A549 (cell line): Measurements from ENCODE around the gene CNOT10. TPM values are rescaled to one million over a fixed set of nuclear protein-coding genes. Genes with fewer than 3 reads are reported as not detected.
A peak's percentile ranks its signal among the peaks of the same experiment; 100 is the strongest.

Experiments used
- ATAC-seq, 2 experiments: fragments of 200-7000 bp in 1 of 2; fragments of >200 bp in 1 of 2; cut with Nextera tagmentation in 1 of 2; cut with Tn5 transposase in 1 of 2; 3 replicates each; pipeline versions ENCODE4 v1.8.0 to v1.9.1; 2018 to 2020; ENCODE audit warnings: mild to moderate bottlenecking in 1 of 2, moderate library complexity in 1 of 2
- CTCF ChIA-PET: fragments of 300-600 bp; sonication (Branson Sonifier 250); formaldehyde crosslinking; extraction: SDS; loops from one replicate; lab custom pipeline; 2021; ENCODE audit warnings: antibody characterized with exemption, inconsistent platforms; lab: Yijun Ruan, JAX
- POLR2A ChIA-PET: fragments of 350-600 bp; formaldehyde crosslinking; extraction: SDS; loops from one replicate; lab custom pipeline; 2021; ENCODE audit warnings: antibody characterized with exemption, inconsistent platforms; lab: Yijun Ruan, JAX
- DNase-seq, 2 experiments: peaks; one replicate each; pipeline versions ENCODE4 v3.0.0 to v3.0.0-alpha.2; 2011 to 2016; ENCODE audit warnings: low read depth in 1 of 2, low spot score in 1 of 2
- FAIRE-seq: peaks from 2 replicates; lab custom pipeline; 2011; peaks lifted over from hg19 to GRCh38; lab: Jason Lieb, UNC
- H3K27ac ChIP-seq, 2 experiments: fragments of >200 bp; sonication (Bioruptor Twin); formaldehyde crosslinking; 3 replicates each; pipeline ENCODE4 v1.5.1; 2016 to 2017
- H3K4me1 ChIP-seq: fragments of >200 bp; sonication (Bioruptor Twin); formaldehyde crosslinking; 3 replicates; pipeline ENCODE4 v1.6.1; 2016
- H3K4me2 ChIP-seq: fragments of >200 bp; sonication (Bioruptor Twin); formaldehyde crosslinking; 3 replicates; pipeline ENCODE4 v1.6.1; 2016
- H3K4me3 ChIP-seq: fragments of >200 bp; sonication (Bioruptor Twin); formaldehyde crosslinking; 3 replicates; pipeline ENCODE4 v1.5.1; 2016
- H3K9me3 ChIP-seq: fragments of >200 bp; sonication (Bioruptor Twin); formaldehyde crosslinking; 3 replicates; pipeline ENCODE4 v1.6.1; 2016
- BHLHE40 ChIP-seq: IDR thresholded peaks from 2 replicates; pipeline ENCODE4 v1.6.1; 2012; ENCODE audit warnings: low read depth, low read length, inconsistent platforms
- CBX2 ChIP-seq: fragments of 200-600 bp; sonication (generic); IDR thresholded peaks from 2 replicates; pipeline ENCODE4 v1.6.1; 2016; ENCODE audit warnings: low read depth, mild to moderate bottlenecking, borderline replicate concordance
- CHD2 ChIP-seq: fragments of 150-350 bp; IDR thresholded peaks from 2 replicates; pipeline ENCODE4 v1.6.1; 2014; ENCODE audit warnings: low read length; ENCODE audit not compliant: partially characterized antibody
- CHD4 ChIP-seq: fragments of 200-600 bp; sonication (generic); IDR thresholded peaks from 2 replicates; pipeline ENCODE4 v1.6.1; 2016; ENCODE audit warnings: antibody characterized with exemption, mild to moderate bottlenecking, borderline replicate concordance
- CTCF ChIP-seq: fragments of >200 bp; sonication (Bioruptor Twin); formaldehyde crosslinking; IDR thresholded peaks from 3 replicates; pipeline ENCODE4 v1.5.1; 2016
- EHF ChIP-seq: fragments of 250-450 bp; sonication (Bioruptor Pico); IDR thresholded peaks from 2 replicates; pipeline ENCODE4 v1.5.0; 2020; ENCODE audit warnings: mild to moderate bottlenecking
- ELK1 ChIP-seq: fragments of 150-350 bp; IDR thresholded peaks from 2 replicates; pipeline ENCODE4 v1.6.1; 2014; ENCODE audit warnings: low read depth, mild to moderate bottlenecking, low read length
- FOSL2 ChIP-seq, 2 experiments: fragments of 450-650 bp in 1 of 2; fragments of >200 bp in 1 of 2; sonication (Bioruptor Twin) in 1 of 2; formaldehyde crosslinking; IDR thresholded peaks; 2 replicates each; pipeline versions ENCODE4 v1.5.0 to v1.6.1; 2016 to 2020; ENCODE audit warnings: mild to moderate bottlenecking in 1 of 2, moderate library complexity in 1 of 2
- GATA3 ChIP-seq: IDR thresholded peaks from 2 replicates; pipeline ENCODE4 v1.6.1; 2012; ENCODE audit warnings: borderline replicate concordance
- HDAC2 ChIP-seq: fragments of 200-600 bp; sonication (generic); IDR thresholded peaks from 2 replicates; pipeline ENCODE4 v1.6.1; 2016
- HEYL ChIP-seq: fragments of 250-450 bp; sonication (Bioruptor Pico); IDR thresholded peaks from 2 replicates; pipeline ENCODE4 v1.8.0; 2021; ENCODE audit warnings: mild to moderate bottlenecking, moderate library complexity
- HMGXB4 ChIP-seq: fragments of 250-450 bp; sonication (Bioruptor Pico); IDR thresholded peaks from 2 replicates; pipeline ENCODE4 v1.5.0; 2021; ENCODE audit warnings: mild to moderate bottlenecking, moderate library complexity, borderline replicate concordance
- JUN ChIP-seq, 2 experiments: fragments of >200 bp; sonication (Bioruptor Twin); formaldehyde crosslinking; IDR thresholded peaks; 2 replicates in 1 of 2; 3 replicates in 1 of 2; pipeline ENCODE4 v1.6.1; 2016 to 2017
- JUNB ChIP-seq: fragments of >200 bp; sonication (Bioruptor Twin); formaldehyde crosslinking; IDR thresholded peaks from 2 replicates; pipeline ENCODE4 v1.6.1; 2016
- KDM1A ChIP-seq: fragments of 200-600 bp; sonication (generic); IDR thresholded peaks from 2 replicates; pipeline ENCODE4 v1.6.1; 2016; ENCODE audit warnings: low read depth, mild to moderate bottlenecking
- MAFK ChIP-seq: fragments of 450-650 bp; IDR thresholded peaks from 2 replicates; pipeline ENCODE4 v1.6.1; 2014; ENCODE audit not compliant: partially characterized antibody
- MAX ChIP-seq: IDR thresholded peaks from 2 replicates; pipeline ENCODE4 v1.6.1; 2012
- MYC ChIP-seq: IDR thresholded peaks from 2 replicates; pipeline ENCODE4 v1.6.1; 2012; ENCODE audit warnings: mild to moderate bottlenecking, inconsistent platforms, low read length, improper control_type of control experiment, borderline replicate concordance
- NR3C1 ChIP-seq: fragments of >200 bp; sonication (Bioruptor Twin); formaldehyde crosslinking; IDR thresholded peaks from 3 replicates; pipeline ENCODE4 v1.6.1; 2017
- PHF8 ChIP-seq: fragments of 200-600 bp; sonication (generic); IDR thresholded peaks from 2 replicates; pipeline ENCODE4 v1.6.1; 2016; ENCODE audit warnings: low read depth, mild to moderate bottlenecking, antibody characterized with exemption, moderate library complexity, borderline replicate concordance
- POLR2A ChIP-seq: IDR thresholded peaks from 2 replicates; pipeline ENCODE4 v1.6.1; 2012; ENCODE audit warnings: mild to moderate bottlenecking, low read length
- POLR2AphosphoS2 ChIP-seq: conservative IDR thresholded peaks from 2 replicates; pipeline ENCODE4 v1.6.1; 2012; ENCODE audit warnings: low read length, improper control_type of control experiment, inconsistent platforms
- RARB ChIP-seq: fragments of 250-450 bp; sonication (Bioruptor Pico); IDR thresholded peaks from 2 replicates; pipeline ENCODE4 v1.8.0; 2021; ENCODE audit warnings: mild to moderate bottlenecking, moderate library complexity
- REST ChIP-seq: fragments of 200-600 bp; sonication (generic); IDR thresholded peaks from 2 replicates; pipeline ENCODE4 v1.6.1; 2016; ENCODE audit warnings: antibody characterized with exemption, mild to moderate bottlenecking, moderate library complexity
- RFX5 ChIP-seq: fragments of 450-650 bp; IDR thresholded peaks from 2 replicates; pipeline ENCODE4 v1.7.1; 2014; ENCODE audit warnings: antibody characterized with exemption, mild to moderate bottlenecking, moderate library complexity
- RNF2 ChIP-seq: fragments of 200-600 bp; sonication (generic); IDR thresholded peaks from 2 replicates; pipeline ENCODE4 v1.6.1; 2016; ENCODE audit warnings: low read depth, mild to moderate bottlenecking, antibody characterized with exemption, moderate library complexity, borderline replicate concordance
- SREBF2 ChIP-seq: fragments of 450-650 bp; IDR thresholded peaks from 2 replicates; pipeline ENCODE4 v1.6.1; 2014; ENCODE audit warnings: mild to moderate bottlenecking, moderate library complexity
- ZFP36 ChIP-seq: fragments of 450-650 bp; IDR thresholded peaks from 2 replicates; pipeline ENCODE4 v1.6.1; 2014; ENCODE audit warnings: borderline replicate concordance; ENCODE audit not compliant: partially characterized antibody
- WGBS: methylation state at CpG from one replicate; pipeline ENCODE4 v1.1.6; 2017; ENCODE audit errors: missing lambda C conversion rate; 5-methylcytosine and 5-hydroxymethylcytosine counted together
- polyA plus RNA-seq, 4 experiments: library from polyadenylated mRNA; depleted of rRNA in 3 of 4; stranded (reverse); fragments of >200 nt; fragmentation: RNase III in 1 of 4; extraction: RNeasy Plus Mini Kit Qiagen cat#74134 plus additional on column Dnase treatment in 1 of 4; gene quantifications; 2 replicates in 3 of 4; 3 replicates in 1 of 4; pipeline ENCODE4 v1.2.3, GENCODE V29; 2011 to 2017

The CNOT10 gene
- polyA plus RNA-seq, 2 of the 4 experiments (the other 2 are of a cell fraction): 23.6 to 43.2 TPM

GRCh38 chr3:32675650-32676049 lies 9.3 kb upstream of the CNOT10 start:
- DNase-seq (no peak), FAIRE-seq (no peak), ATAC-seq (no peak)
- POLR2A ChIA-PET: no interaction called here
- CTCF ChIA-PET: interaction anchor here (1.3 to 1.8 kb wide), 2 partner anchors 9 to 166 kb away, joined by 4 to 6 read pairs; partner anchors contain the start of gene CNOT10
- Histone ChIP-seq H3K9me3 (no peaks in the 10 kb centered on the region), H3K4me2 (no peak overlapping the region), H3K27ac (no peak overlapping the region), H3K4me3 (no peak overlapping the region), H3K4me1 (no peaks in the 10 kb centered on the region)
- 33% methylated on average over 1 of the region's 1 CpG for WGBS
- TF ChIP-seq REST: no peak
- no peak for TF ChIP-seq POLR2A
- no peak for TF ChIP-seq GATA3
- no peak for TF ChIP-seq ELK1
- TF ChIP-seq ZFP36: no peak
- no peak for TF ChIP-seq MAFK
- no peak for TF ChIP-seq BHLHE40
- no peak for TF ChIP-seq HMGXB4 (CRISPR knock-in tag)
- no peak for TF ChIP-seq JUNB
- no peak for TF ChIP-seq CHD4
- no peak for TF ChIP-seq KDM1A
- TF ChIP-seq CHD2: no peak
- no peak for TF ChIP-seq FOSL2 (IDR thresholded peaks at IDR 0.05)
- TF ChIP-seq FOSL2 (CRISPR knock-in tag; IDR thresholded peaks at IDR 0.05): no peak
- TF ChIP-seq MYC: no peak
- no peak for TF ChIP-seq CBX2
- TF ChIP-seq SREBF2: no peak
- no peak for TF ChIP-seq POLR2AphosphoS2
- no peak for TF ChIP-seq RNF2

- DNase-seq (peak in 1 of 2 experiments; percentile 14), ATAC-seq (no peak), FAIRE-seq (no peak)
- CTCF ChIA-PET: interaction anchor here (5.3 kb wide), 1 partner anchor 171 kb away, joined by 19 read pairs; no protein-coding TSS in a partner anchor
- 60% methylated on average over 4 of the region's 4 CpGs for WGBS
- H3K4me3 ChIP-seq: no peak overlapping the region
- H3K9me3 ChIP-seq: no peaks in the 10 kb centered on the region
- no peak overlapping the region for H3K27ac ChIP-seq
- H3K4me1 ChIP-seq: peaks cover 15% of the 10 kb centered on the region
- POLR2A ChIA-PET: no interaction called here
- no peak overlapping the region for H3K4me2 ChIP-seq
- TF ChIP-seq EHF (CRISPR knock-in tag): no peak
- TF ChIP-seq FOSL2 (IDR thresholded peaks at IDR 0.05): no peak
- TF ChIP-seq FOSL2 (CRISPR knock-in tag; IDR thresholded peaks at IDR 0.05): no peak
- no peak for TF ChIP-seq HDAC2
- TF ChIP-seq NR3C1: no peak
- no peak for TF ChIP-seq RFX5
- no peak for TF ChIP-seq CTCF
- no peak for TF ChIP-seq PHF8
- TF ChIP-seq RARB (CRISPR knock-in tag): no peak
- TF ChIP-seq HEYL (CRISPR knock-in tag): no peak
- no peak for TF ChIP-seq JUN (IDR thresholded peaks at IDR 0.05)
- no peak for TF ChIP-seq REST
- TF ChIP-seq MAX: no peak
These were observed 3.2 kb upstream of the CNOT10 start for GRCh38 chr3:32681811-32682210.
